Uterus (tissue), 4 donors: Measurements from ENCODE around the gene NTN5. TPM values are rescaled to one million over a fixed set of nuclear protein-coding genes. Genes with fewer than 3 reads are reported as not detected.

Source experiments
- DNase-seq, 2 donors: peaks; one replicate each; pipeline ENCODE4 v3.0.0-alpha.2; 2019 to 2020
- H3K27ac ChIP-seq, 2 donors: fragments of 200-600 bp; sonication (generic); 1 replicate in 1 of 2; 2 replicates in 1 of 2; pipeline ENCODE4 v1.5.1; 2016 to 2018
- H3K27me3 ChIP-seq, 2 donors: fragments of 200-600 bp; sonication (generic); one replicate each; pipeline ENCODE4 v1.5.1; 2018 to 2019; ENCODE audit warnings: control low read depth in 1 of 2
- H3K36me3 ChIP-seq, 2 donors: fragments of 200-600 bp; sonication (generic); one replicate each; pipeline ENCODE4 v1.5.1; 2019; ENCODE audit warnings: control low read depth in 1 of 2
- H3K4me1 ChIP-seq, 2 donors: fragments of 200-600 bp; sonication (generic); one replicate each; pipeline ENCODE4 v1.5.1; 2018 to 2019; ENCODE audit warnings: control low read depth in 1 of 2
- H3K4me3 ChIP-seq, 2 donors: fragments of 200-600 bp; sonication (generic); 1 replicate in 1 of 2; 2 replicates in 1 of 2; pipeline ENCODE4 v1.5.1; 2018 to 2019; ENCODE audit warnings: mild to moderate bottlenecking in 1 of 2
- H3K9me3 ChIP-seq, 2 donors: fragments of 200-600 bp; sonication (generic); one replicate each; pipeline ENCODE4 v1.5.1; 2019; ENCODE audit warnings: control low read depth in 1 of 2
- POLR2A ChIP-seq, 2 donors: fragments of 450-650 bp; IDR thresholded peaks; one replicate each; pipeline ENCODE4 v1.6.1; 2016; ENCODE audit warnings: antibody characterized with exemption in 2 of 2, mild to moderate bottlenecking in 1 of 2, moderate library complexity in 1 of 2
- intact Hi-C: fragments of 100-400 bp; cut with DNase I; formaldehyde crosslinking; loops from one replicate; pipeline ENCODE4 v1.15.1; 2023; ENCODE audit warnings: low total_unique reads
- total RNA-seq, 4 donors: library from RNA; depleted of rRNA in 3 of 4; stranded (reverse); fragments of >200 nt in 3 of 4; gene quantifications; one replicate each; pipeline versions ENCODE4 v1.1.0 to v1.2.4, GENCODE V29; 2014 to 2023
- TF ChIP-seq, protein P1 (sequence below), 4 experiments: fragments of 200-600 bp in 2 of 4; fragments of 450-650 bp in 2 of 4; sonication (generic) in 2 of 4; IDR thresholded peaks; one replicate each; pipeline ENCODE4 v1.5.1; 2016 to 2019; ENCODE audit warnings: antibody characterized with exemption in 4 of 4, mild to moderate bottlenecking in 2 of 4, moderate library complexity in 1 of 4
- donor health status: DM: yes; HTN: yes; CAD: no.

Gene NTN5
- total RNA-seq, 4 donors from 2014 or later: 1.1 to 4.1 TPM; not detected in 2

DNA sequence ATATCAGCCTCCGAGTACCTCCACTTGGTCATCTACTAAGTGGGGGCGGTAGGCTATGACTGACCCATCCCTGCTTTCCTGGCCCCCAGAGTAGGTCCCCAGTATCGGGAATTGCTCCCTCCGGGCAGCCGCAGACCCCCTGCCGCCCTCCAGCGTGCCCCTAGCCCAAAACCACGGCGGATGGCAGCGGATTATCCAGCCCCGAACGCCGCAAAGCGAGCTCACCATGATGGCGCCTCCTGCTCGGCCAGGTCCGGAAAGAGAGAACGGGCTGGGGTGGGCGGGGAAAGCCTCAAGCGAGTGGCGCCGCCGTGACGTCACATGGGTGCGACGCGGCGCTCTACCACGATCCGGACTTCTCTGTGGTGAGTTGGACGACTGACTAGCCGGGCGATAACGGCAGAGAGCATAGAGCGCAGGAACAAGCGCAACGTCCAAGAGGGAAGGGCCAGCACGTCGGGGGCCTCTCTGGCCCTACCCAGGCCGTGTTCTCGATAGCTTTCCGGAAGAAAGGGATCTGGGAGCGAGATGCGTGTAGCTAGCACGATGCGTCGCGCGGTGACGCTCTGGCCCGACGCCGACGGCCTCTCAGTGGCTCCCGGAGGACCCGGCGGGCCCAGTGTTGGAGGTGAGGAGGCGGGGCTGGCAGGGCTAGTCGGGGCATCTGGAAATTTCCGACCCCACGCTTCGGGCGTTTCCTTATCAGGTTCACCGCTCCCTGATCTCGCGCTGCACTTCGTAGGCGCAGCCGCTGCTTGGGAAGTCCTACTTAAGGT is 53.7 kb downstream of the NTN5 start, which contains the start of the genes RPL18 and SPHK2:
Gene RPL18, minus strand, starts transcription at position 263 of the 776 bp plus-strand sequence. Its CDS starts 35 bp downstream, at position 228.
Gene SPHK2, plus strand, starts transcription at position 591 of the 776 bp plus-strand sequence. CDS start 1,009 bp downstream, outside the sequence.
- intact Hi-C loops: loop anchor here (10.0 kb wide), 2 partner anchors 124 to 1134 kb away; partner anchors contain the start of gene KPTN
- Histone ChIP-seq H3K4me3 (peak within 1 kb of the TSS; percentile 84 to 88), H3K4me1 (peaks cover 8 to 19% of the 10 kb centered on the region in 2 donors), H3K27me3 (no peaks in the 10 kb centered on the region), H3K27ac (peak within 1 kb of the TSS; percentile 90 to 98), H3K36me3 (no peaks in the 10 kb centered on the region), H3K9me3 (no peaks in the 10 kb centered on the region)
- peak; percentile 77 to 93 for TF ChIP-seq POLR2A (IDR thresholded peaks at IDR 0.05)
- TF ChIP-seq, protein P1, sequence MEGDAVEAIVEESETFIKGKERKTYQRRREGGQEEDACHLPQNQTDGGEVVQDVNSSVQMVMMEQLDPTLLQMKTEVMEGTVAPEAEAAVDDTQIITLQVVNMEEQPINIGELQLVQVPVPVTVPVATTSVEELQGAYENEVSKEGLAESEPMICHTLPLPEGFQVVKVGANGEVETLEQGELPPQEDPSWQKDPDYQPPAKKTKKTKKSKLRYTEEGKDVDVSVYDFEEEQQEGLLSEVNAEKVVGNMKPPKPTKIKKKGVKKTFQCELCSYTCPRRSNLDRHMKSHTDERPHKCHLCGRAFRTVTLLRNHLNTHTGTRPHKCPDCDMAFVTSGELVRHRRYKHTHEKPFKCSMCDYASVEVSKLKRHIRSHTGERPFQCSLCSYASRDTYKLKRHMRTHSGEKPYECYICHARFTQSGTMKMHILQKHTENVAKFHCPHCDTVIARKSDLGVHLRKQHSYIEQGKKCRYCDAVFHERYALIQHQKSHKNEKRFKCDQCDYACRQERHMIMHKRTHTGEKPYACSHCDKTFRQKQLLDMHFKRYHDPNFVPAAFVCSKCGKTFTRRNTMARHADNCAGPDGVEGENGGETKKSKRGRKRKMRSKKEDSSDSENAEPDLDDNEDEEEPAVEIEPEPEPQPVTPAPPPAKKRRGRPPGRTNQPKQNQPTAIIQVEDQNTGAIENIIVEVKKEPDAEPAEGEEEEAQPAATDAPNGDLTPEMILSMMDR (IDR thresholded peaks at IDR 0.05): peak in 3 of 4 experiments; percentile 9 to 31 (median 14)
- DNase-seq: peak; percentile 98 to 99

- H3K4me1 ChIP-seq: peaks cover 8 to 15% of the 10 kb centered on the region in 2 donors
- DNase-seq: no peak
- no peaks in the 10 kb centered on the region for H3K27me3 ChIP-seq
- peak overlapping the region; percentile 86 to 88 for H3K27ac ChIP-seq
- no peaks in the 10 kb centered on the region for H3K9me3 ChIP-seq
- intact Hi-C loops: loop anchor here (10.0 kb wide), 2 partner anchors 124 to 1134 kb away; partner anchors contain the start of gene KPTN
- H3K36me3 ChIP-seq: no peaks in the 10 kb centered on the region
- peak overlapping the region; percentile 84 to 88 for H3K4me3 ChIP-seq
- no peak for TF ChIP-seq POLR2A (IDR thresholded peaks at IDR 0.05)
- TF ChIP-seq, protein P1 (IDR thresholded peaks at IDR 0.05): no peak
Measured at GRCh38 chr19:48618278-48618915, 54.4 kb downstream of the NTN5 start.

DNA sequence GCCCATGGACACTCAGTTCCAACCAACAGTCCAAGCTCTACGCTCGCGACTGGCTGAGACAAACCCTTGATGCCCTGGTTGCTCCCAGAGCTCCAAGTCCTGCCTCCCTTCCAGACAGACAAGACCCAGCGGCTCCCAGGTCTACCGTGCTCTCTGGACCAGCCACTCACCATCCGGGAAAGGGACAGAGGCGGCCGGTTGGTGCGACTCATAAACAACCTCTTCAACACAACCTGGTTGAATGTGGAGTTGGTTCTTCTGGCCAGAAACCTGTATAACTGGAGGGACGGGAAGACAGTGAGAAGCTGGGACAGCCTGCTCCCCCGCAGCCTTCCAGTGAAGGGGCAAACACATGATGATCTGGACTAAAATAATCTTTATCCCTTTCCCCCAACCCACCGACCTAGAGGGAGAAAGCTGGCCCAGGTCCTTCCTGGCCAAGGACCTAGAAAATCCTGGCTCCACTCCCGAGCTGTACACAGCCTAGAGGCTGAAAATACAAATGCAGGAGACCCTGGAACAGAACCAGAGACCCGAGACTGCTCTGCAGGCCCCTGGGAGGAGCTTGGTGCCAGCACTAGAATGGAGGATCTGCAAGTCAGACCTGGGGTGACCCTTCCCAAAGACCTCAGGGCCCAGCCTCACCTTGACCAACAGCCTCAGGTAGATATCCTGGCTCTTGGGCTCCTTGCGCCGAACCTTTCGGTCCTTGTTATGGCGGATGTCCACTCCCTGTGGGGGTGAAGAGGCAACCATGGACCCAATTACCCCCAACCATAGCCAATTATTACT is 55.5 kb downstream of the NTN5 start:
- Histone ChIP-seq H3K4me1 (peaks cover 8 to 11% of the 10 kb centered on the region in 2 donors), H3K4me3 (no peak overlapping the region), H3K27ac (peak overlapping the region; percentile 86 to 88), H3K36me3 (no peaks in the 10 kb centered on the region), H3K27me3 (no peaks in the 10 kb centered on the region), H3K9me3 (no peaks in the 10 kb centered on the region)
- intact Hi-C loops: loop anchor here (10.0 kb wide), 2 partner anchors 123 to 1133 kb away; partner anchors contain the start of gene KPTN
- DNase-seq: no peak
- no peak for TF ChIP-seq POLR2A (IDR thresholded peaks at IDR 0.05)
- TF ChIP-seq, protein P1 (IDR thresholded peaks at IDR 0.05): no peak

GRCh38 chr19:48616491-48617056 is 56.2 kb downstream of the NTN5 start:
- H3K4me1 ChIP-seq: peaks cover 8 to 11% of the 10 kb centered on the region in 2 donors
- H3K27ac ChIP-seq: no peak overlapping the region
- intact Hi-C loops: loop anchor here (10.0 kb wide), 2 partner anchors 122 to 1132 kb away; partner anchors contain the start of gene KPTN
- TF ChIP-seq POLR2A (IDR thresholded peaks at IDR 0.05): no peak
- TF ChIP-seq, protein P1 (IDR thresholded peaks at IDR 0.05): no peak
- H3K4me3 ChIP-seq: no peak overlapping the region
- H3K27me3 ChIP-seq: no peaks in the 10 kb centered on the region
- H3K36me3 ChIP-seq: no peaks in the 10 kb centered on the region
- no peaks in the 10 kb centered on the region for H3K9me3 ChIP-seq
- DNase-seq: no peak
